SW 1271 (cell line): ENCODE data around the gene PIP5K1B.

Experiments
- DNase-seq, 2 experiments: peaks; one replicate each; lab custom pipeline; 2025; lab: John Stamatoyannopoulos, UW

Gene PIP5K1B

DNA sequence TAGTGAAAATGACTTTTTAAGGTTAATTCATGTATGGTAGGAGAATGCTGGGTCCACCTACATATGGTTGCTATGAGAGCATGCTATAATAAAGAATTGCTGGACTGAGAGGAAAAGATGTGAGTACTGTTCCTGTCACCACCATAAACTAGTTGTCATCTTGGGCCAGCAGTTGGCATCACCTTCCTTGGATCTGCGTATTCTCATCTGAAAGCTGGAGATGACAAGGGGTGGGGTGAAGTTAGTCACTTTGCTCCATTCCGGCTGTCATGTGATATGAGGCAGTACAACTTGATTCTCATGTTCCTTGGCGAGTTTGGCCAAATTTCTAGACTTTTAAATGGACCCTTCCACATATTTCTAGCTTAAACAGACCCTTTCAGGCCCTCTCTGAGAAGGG lies 33.3 kb downstream of the PIP5K1B start:
- no peak for DNase-seq

DNA sequence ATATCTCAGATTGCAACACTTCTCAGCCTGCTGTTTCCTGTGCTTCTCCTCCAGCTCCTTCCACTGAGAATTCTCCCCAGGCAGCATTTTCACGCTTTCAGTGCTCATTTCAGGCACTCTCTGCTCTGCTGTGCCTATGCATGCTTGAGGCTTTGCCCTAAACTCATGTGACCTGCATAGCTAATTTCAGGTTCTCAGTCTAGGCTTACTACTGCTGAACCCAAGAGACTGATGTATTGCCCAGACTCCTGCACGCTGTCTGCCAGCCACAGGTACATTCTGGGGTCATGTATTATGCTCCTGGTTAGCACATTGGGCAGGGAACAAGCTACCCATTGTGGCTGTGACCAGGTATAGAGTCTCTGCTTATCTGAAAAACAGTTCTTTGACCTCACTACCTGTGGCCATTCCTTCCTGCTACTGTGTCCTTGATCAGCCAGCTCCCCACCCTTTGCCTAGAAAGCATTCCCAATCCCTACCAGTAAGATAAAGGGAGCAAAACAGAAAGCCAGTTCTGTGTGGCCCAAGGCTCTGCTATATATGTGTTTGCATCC lies 34.7 kb downstream of the PIP5K1B start:
- DNase-seq: no peak

- DNase-seq: no peak
Measured at GRCh38 chr9:68740561-68740960, 35.5 kb downstream of the PIP5K1B start.

DNA sequence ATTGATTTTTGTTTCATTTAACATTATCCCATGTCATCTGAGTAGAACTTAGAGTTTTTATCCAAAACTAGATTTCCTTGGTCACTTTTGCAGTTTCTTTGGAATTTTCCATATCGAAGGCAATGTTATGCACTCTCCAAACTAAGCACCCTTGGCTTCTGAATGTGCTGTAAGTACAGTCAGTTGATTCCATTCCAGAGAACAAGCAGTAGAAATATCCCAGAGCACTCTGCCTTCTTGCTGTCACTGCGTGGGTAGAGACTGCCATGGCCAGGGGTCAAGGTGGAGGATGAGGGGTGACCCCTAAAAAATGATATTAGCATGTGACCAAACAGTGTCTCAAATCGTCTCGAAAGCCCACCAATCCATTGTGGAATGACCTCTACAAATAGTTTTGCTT lies 36.2 kb downstream of the PIP5K1B start:
- DNase-seq: no peak

DNA sequence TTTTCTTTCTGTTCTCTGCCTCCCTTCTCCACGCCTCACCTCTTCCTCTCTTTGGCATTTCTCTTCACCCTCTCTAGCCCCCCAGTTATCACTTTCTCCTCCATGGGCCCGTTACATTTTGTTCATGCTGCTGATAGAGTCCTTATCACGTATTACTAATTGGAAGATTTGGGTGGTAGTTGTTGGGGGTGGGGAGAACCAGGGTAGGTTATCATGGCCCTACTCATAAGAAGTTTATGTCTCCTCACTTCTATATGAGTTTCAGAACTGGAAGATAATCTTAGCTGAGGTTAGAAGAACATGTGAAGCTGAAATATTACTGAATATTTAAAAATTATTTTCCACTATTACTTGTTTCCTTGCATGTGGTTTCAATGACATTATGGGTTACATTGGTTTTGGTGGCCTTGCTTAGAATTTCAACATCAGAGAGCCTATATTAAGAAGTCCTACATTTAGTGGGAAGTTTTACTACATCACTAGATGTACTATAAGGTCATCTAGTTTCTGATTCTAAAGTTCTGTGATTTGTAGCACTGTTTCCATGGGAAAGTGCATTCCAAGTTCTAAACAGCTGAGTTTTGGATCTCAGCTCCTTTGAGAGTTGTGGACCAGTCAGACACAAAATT lies 36.8 kb downstream of the PIP5K1B start:
- no peak for DNase-seq

- DNase-seq: no peak
Measured at GRCh38 chr9:68742333-68742730, 37.3 kb downstream of the PIP5K1B start.

DNA sequence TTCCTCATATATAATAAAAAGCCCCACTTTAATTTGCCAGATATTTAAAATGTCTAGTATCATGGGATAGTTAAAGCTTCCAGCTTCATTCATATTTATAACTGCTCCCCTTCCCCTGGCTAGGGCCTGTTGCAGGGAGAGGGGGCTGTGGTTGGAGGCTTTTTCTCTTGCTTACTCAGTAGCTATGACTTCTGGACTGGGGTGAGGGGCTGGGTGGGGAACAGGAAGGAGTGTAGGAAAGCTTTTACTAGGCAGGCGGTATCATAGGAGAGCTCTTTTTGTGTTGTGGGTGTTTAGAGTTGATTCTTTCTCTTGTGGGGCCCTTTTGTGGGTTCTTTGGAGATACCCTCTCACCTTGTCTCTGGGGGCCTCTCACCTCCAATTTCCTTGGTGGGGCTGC lies 39.4 kb downstream of the PIP5K1B start:
- no peak for DNase-seq

DNA sequence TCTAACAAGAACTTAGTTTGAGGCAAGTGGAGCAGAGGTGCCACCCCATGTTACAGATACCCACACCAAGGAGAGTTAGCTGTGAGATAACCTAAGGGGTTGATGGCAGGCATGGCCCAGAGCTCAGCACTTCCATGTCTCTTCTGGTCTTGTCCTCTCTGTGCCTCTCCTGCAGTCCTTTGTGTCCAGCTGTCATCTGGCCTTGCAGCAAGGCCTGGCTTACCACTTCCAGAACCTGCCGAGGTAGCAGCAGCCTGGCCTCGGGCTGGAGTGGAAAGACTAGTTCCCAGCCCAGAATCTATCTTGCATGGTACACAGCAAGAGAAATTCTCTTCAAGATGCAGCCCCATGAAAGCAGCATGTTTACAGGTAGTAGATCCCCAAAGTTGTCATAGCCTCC lies 41.5 kb downstream of the PIP5K1B start:
- no peak for DNase-seq

DNA sequence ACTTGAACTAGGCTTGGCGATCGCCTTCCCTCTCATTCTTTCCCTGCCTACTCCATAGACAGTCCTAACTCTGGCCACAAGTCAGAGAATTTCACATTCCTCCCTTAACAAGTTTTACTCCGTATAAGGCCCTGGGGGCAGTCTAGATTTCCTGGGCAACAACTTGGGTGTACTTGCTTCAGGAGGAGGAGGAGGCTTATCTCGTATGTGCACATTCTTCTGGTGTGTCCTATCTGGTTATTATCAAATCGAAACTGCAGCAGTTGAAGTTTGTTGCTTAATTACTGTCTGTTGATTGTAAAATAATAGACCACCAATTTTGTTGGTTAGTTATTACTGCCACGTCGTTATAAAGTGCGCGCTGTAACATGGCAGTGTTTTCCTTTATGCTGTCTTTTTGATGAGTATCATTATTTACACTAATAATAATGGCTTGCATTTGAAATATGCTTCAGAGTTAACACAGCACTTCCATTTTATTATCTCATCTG lies 42.0 kb downstream of the PIP5K1B start:
- no peak for DNase-seq

- no peak for DNase-seq
Measured at GRCh38 chr9:68749135-68749534, 44.1 kb downstream of the PIP5K1B start.

- DNase-seq: no peak
Measured at GRCh38 chr9:68749579-68750159, 44.6 kb downstream of the PIP5K1B start.

- no peak for DNase-seq
Measured at GRCh38 chr9:68750255-68750654, 45.2 kb downstream of the PIP5K1B start.

GRCh38 chr9:68750786-68751185 lies 45.7 kb downstream of the PIP5K1B start:
- no peak for DNase-seq

GRCh38 chr9:68751556-68751955 lies 46.5 kb downstream of the PIP5K1B start:
- no peak for DNase-seq

DNA sequence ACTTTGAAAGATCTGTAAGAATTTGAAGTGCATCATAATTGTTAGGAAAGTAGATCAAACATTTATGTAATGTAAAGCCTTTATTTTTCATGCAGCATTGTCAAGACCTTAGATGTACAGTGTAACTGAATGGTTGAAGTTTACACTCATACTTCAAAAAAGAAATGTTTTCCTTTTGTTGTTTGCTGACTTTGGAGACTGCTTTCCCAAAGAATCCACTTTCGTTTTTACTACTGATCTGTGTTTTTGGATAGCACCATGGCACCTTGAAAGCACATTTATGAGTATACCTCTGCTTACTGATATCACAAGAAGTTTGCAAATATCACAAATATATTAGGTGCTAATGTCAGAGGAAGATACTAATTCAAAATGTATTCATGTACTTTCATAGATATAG lies 50.0 kb downstream of the PIP5K1B start:
- no peak for DNase-seq

- no peak for DNase-seq
Measured at GRCh38 chr9:68755752-68756151, 50.7 kb downstream of the PIP5K1B start.

DNA sequence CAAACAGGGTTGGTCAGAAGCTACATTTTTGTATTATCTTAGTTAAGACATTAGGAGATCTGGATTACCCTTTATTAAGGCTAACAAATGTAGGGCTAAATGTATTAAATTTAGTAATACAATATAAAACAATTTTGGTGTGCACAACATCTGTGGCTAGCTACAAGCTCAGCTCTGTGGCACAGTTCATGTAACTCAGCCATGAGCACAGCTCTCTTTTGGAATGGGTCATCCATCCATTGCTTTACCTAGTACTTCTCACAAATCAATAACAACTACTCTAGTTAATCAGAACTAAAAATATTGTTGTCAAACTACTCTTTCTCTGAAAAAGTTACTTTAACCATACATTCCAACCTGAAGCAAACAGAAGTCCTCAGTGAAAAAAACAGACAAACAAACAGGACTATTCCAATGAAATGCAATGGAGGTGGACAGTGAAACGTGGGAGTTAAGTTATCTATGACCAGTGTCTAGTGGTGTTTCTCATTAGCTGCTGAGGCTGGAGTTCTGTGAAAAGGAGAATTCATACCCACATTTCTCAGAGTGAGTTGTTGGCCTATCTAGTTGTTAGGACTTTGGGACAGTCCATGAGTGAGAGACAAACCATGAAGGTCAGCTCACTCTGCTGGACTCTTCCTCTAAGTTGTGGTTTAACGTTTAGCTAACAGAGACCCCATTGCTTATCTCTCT lies 55.1 kb downstream of the PIP5K1B start:
- DNase-seq: no peak

- no peak for DNase-seq
Measured at GRCh38 chr9:68760674-68761333, 55.8 kb downstream of the PIP5K1B start.

DNA sequence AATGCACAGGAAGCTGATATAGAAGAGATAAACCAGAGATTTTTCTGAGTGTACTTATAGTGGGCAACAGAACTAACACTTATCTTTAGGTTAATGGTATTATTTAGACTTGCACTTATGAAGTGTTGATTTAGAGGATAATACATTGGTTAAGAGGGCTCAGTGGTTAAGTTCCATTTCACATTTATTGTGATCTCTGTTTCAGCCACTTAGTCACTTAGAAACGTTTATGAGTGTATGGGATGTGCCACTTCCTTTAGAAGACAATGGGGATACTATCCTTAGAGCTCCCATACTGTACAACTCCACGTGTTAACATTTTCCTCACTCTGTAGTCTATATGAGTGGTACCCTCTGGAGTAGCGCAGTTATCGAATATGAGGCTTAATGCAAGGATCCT lies 57.5 kb downstream of the PIP5K1B start:
- no peak for DNase-seq

DNA sequence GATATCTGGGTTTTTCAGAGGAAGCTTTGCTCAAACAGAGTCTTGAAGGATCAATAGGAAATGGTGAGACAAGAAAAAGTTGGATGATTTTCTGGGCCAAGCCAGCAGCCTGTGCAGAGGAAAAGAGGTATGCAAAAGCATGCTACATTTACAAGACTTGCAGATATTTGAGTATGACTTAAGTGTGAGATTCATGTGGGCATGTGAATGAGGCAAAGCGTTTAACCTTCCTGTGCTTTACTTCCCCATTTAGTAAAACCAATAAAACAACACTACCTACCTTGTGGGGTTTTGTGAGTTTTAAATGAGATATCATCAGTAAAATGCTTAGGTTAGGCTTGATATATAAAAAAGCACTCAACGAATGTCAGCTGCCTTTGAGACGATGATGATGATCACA lies 58.1 kb downstream of the PIP5K1B start:
- DNase-seq: no peak

GRCh38 chr9:68768619-68769018 lies 63.6 kb downstream of the PIP5K1B start:
- no peak for DNase-seq

GRCh38 chr9:68769852-68770251 lies 64.8 kb downstream of the PIP5K1B start:
- no peak for DNase-seq

DNA sequence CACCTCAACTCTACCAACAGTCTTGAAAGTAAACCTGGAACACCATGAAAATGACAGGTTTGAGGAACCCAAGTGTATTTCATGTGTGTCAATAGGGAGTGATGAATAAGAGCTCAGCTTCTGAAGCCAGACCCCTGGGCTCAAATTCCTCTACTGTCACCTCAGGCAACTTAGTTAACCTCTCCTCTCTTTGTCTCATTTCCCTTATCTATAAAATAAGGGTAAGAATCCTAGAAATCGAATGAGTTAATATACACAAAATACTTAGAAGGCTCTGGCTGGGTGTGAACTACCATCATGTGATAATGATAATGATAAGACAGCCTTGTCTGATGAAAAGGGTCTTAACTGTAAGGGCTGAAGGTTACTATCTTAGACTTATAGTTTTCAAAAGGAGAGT lies 66.3 kb downstream of the PIP5K1B start:
- DNase-seq: no peak
